ENCODE data around the gene COPE. TPM values are rescaled to one million over a fixed set of nuclear protein-coding genes. Genes with fewer than 3 reads are reported as not detected.

COPE gene
- 215 and 269 TPM in 2 replicates for total RNA-seq (ENCODE audit: low replicate concordance)

GRCh38 chr19:18919086-18919899 is at the start of gene COPE, which contains the start of gene DDX49:
Gene COPE, minus strand, starts transcription at chr19:18919387. Its CDS starts 39 bp downstream, at chr19:18919348.
Gene DDX49, plus strand, starts transcription at chr19:18919715. Its CDS starts 27 bp downstream, at chr19:18919742.

GRCh38 chr19:18940769-18941627 is 21.8 kb upstream of the COPE start, which contains the start of gene HOMER3:
Gene HOMER3, minus strand, starts transcription at chr19:18941217. Its CDS starts 2,235 bp downstream, at chr19:18938982.

GRCh38 chr19:18895824-18896341 is 23.3 kb downstream of the COPE start, which contains the start of gene CERS1:
Gene CERS1, minus strand, starts transcription at chr19:18896158. Its CDS starts 86 bp downstream, at chr19:18896072.

Other genes starting within 250 kb of the COPE start
- gene CRTC1, start 235.7 kb downstream of the COPE start, total RNA-seq (ENCODE audit: low replicate concordance): 1.1 and 1.7 TPM in 2 replicates
- gene COMP, start 128.1 kb downstream of the COPE start, total RNA-seq (ENCODE audit: low replicate concordance): 0.23 and 2.0 TPM in 2 replicates
- gene UPF1, start 87.4 kb downstream of the COPE start, total RNA-seq (ENCODE audit: low replicate concordance): 59.2 and 62.8 TPM in 2 replicates
- 4.4 and 5.7 TPM in 2 replicates for gene CERS1, start 23.2 kb downstream of the COPE start, total RNA-seq (ENCODE audit: low replicate concordance)
- gene DDX49, start 328 bp upstream of the COPE start, total RNA-seq (ENCODE audit: low replicate concordance): 66.7 and 75.0 TPM in 2 replicates
- gene HOMER3, start 21.8 kb upstream of the COPE start, total RNA-seq (ENCODE audit: low replicate concordance): 41.4 and 91.4 TPM in 2 replicates
- 15.3 and 25.8 TPM in 2 replicates for gene SUGP2, start 114.1 kb upstream of the COPE start, total RNA-seq (ENCODE audit: low replicate concordance)
- 41.3 and 43.4 TPM in 2 replicates for gene ARMC6, start 114.2 kb upstream of the COPE start, total RNA-seq (ENCODE audit: low replicate concordance)
- 3.7 and 4.9 TPM in 2 replicates for gene SLC25A42, start 144.6 kb upstream of the COPE start, total RNA-seq (ENCODE audit: low replicate concordance)
- gene TMEM161A, start 219.1 kb upstream of the COPE start, total RNA-seq (ENCODE audit: low replicate concordance): 20.6 and 32.3 TPM in 2 replicates